Muscle layer of duodenum (tissue), 2 donors: ENCODE measurements around the gene PDXK.

Source experiments
- H3K27ac ChIP-seq: one replicate; pipeline ENCODE4 v1.7.0; 2013; ENCODE audit warnings: mild to moderate bottlenecking, low read length
- H3K27me3 ChIP-seq: one replicate; pipeline ENCODE4 v1.7.0; 2013; ENCODE audit warnings: low read depth, mild to moderate bottlenecking, control low read depth, low read length
- H3K36me3 ChIP-seq, 2 donors: one replicate each; pipeline ENCODE4 v1.7.0; 2013; ENCODE audit warnings: low read length in 2 of 2, control low read depth in 1 of 2, mild to moderate bottlenecking in 1 of 2; ENCODE audit not compliant: insufficient read depth in 2 of 2, control insufficient read depth in 1 of 2
- H3K4me1 ChIP-seq, 2 donors: one replicate each; pipeline ENCODE4 v1.7.0; 2013; ENCODE audit warnings: low read length in 2 of 2, mild to moderate bottlenecking in 2 of 2, control low read depth in 1 of 2, moderate library complexity in 1 of 2; ENCODE audit not compliant: insufficient read depth in 2 of 2, control insufficient read depth in 1 of 2
- H3K4me3 ChIP-seq, 2 donors: one replicate each; pipeline ENCODE4 v1.7.0; 2013; ENCODE audit warnings: low read length in 2 of 2, low read depth in 1 of 2, mild to moderate bottlenecking in 1 of 2
- H3K9me3 ChIP-seq, 2 donors: one replicate each; pipeline ENCODE4 v1.7.0; 2013; ENCODE audit warnings: low read length in 2 of 2, control low read depth in 1 of 2, mild to moderate bottlenecking in 1 of 2; ENCODE audit not compliant: control insufficient read depth in 1 of 2
- donor health status: healthy.

PDXK gene

GRCh38 chr21:43794311-43794710 lies 75.4 kb downstream of the PDXK start:
- Histone ChIP-seq H3K36me3 (peaks cover 46 to 76% of the 10 kb centered on the region in 2 donors), H3K4me1 (peaks cover 3 to 16% of the 10 kb centered on the region in 2 donors)

GRCh38 chr21:43794857-43795256 lies 75.9 kb downstream of the PDXK start:
- Histone ChIP-seq H3K27me3 (no peaks in the 10 kb centered on the region), H3K9me3 (no peaks in the 10 kb centered on the region), H3K4me3 (no peak overlapping the region), H3K4me1 (peaks cover 3 to 16% of the 10 kb centered on the region in 2 donors), H3K36me3 (peaks cover 49 to 81% of the 10 kb centered on the region in 2 donors), H3K27ac (no peak overlapping the region)

More at GRCh38 chr21:43794311-43794710, 75.4 kb downstream of the PDXK start:
- Histone ChIP-seq H3K4me3 (no peak overlapping the region), H3K27me3 (no peaks in the 10 kb centered on the region), H3K27ac (no peak overlapping the region), H3K9me3 (no peaks in the 10 kb centered on the region)

GRCh38 chr21:43797415-43797814 lies 78.5 kb downstream of the PDXK start:
- Histone ChIP-seq H3K27ac (no peak overlapping the region), H3K4me1 (no peaks in the 10 kb centered on the region), H3K9me3 (no peaks in the 10 kb centered on the region), H3K36me3 (peaks cover 56 to 97% of the 10 kb centered on the region in 2 donors), H3K4me3 (no peak overlapping the region), H3K27me3 (no peaks in the 10 kb centered on the region)

GRCh38 chr21:43797925-43798715 lies 79.2 kb downstream of the PDXK start:
- no peaks in the 10 kb centered on the region for H3K9me3 ChIP-seq
- H3K4me1 ChIP-seq: no peaks in the 10 kb centered on the region
- H3K36me3 ChIP-seq: peaks cover 57 to 97% of the 10 kb centered on the region in 2 donors
- H3K4me3 ChIP-seq: no peak overlapping the region
- no peak overlapping the region for H3K27ac ChIP-seq
- no peaks in the 10 kb centered on the region for H3K27me3 ChIP-seq

- Histone ChIP-seq H3K27me3 (no peaks in the 10 kb centered on the region), H3K9me3 (no peaks in the 10 kb centered on the region), H3K4me3 (no peak overlapping the region), H3K4me1 (no peaks in the 10 kb centered on the region), H3K27ac (no peak overlapping the region), H3K36me3 (peaks cover 48 to 97% of the 10 kb centered on the region in 2 donors)
Observed at GRCh38 chr21:43799301-43799840, 80.4 kb downstream of the PDXK start.

GRCh38 chr21:43800124-43800523 lies 81.2 kb downstream of the PDXK start:
- Histone ChIP-seq H3K4me3 (no peak overlapping the region), H3K36me3 (peaks cover 45 to 92% of the 10 kb centered on the region in 2 donors), H3K27ac (no peak overlapping the region), H3K9me3 (no peaks in the 10 kb centered on the region), H3K4me1 (no peaks in the 10 kb centered on the region), H3K27me3 (no peaks in the 10 kb centered on the region)

- no peaks in the 10 kb centered on the region for H3K27me3 ChIP-seq
- H3K27ac ChIP-seq: no peak overlapping the region
- no peaks in the 10 kb centered on the region for H3K4me1 ChIP-seq
- peaks cover 40 to 88% of the 10 kb centered on the region in 2 donors for H3K36me3 ChIP-seq
- H3K9me3 ChIP-seq: no peaks in the 10 kb centered on the region
- H3K4me3 ChIP-seq: no peak overlapping the region
Observed at GRCh38 chr21:43800566-43800965, 81.6 kb downstream of the PDXK start.

- H3K27ac ChIP-seq: no peak overlapping the region
- no peaks in the 10 kb centered on the region for H3K9me3 ChIP-seq
- H3K27me3 ChIP-seq: no peaks in the 10 kb centered on the region
- H3K4me3 ChIP-seq: no peak overlapping the region
- H3K36me3 ChIP-seq: peaks cover 40 to 82% of the 10 kb centered on the region in 2 donors
- H3K4me1 ChIP-seq: no peaks in the 10 kb centered on the region
Observed at GRCh38 chr21:43801006-43801783, 82.3 kb downstream of the PDXK start.

- no peaks in the 10 kb centered on the region for H3K27me3 ChIP-seq
- no peaks in the 10 kb centered on the region for H3K9me3 ChIP-seq
- no peak overlapping the region for H3K27ac ChIP-seq
- peaks cover 32 to 65% of the 10 kb centered on the region in 2 donors for H3K36me3 ChIP-seq
- H3K4me1 ChIP-seq: no peaks in the 10 kb centered on the region
- no peak overlapping the region for H3K4me3 ChIP-seq
Observed at GRCh38 chr21:43802713-43803313, 83.9 kb downstream of the PDXK start.

GRCh38 chr21:43803558-43804300 lies 84.8 kb downstream of the PDXK start:
- Histone ChIP-seq H3K36me3 (peaks cover 27 to 56% of the 10 kb centered on the region in 2 donors), H3K4me3 (no peak overlapping the region), H3K27me3 (no peaks in the 10 kb centered on the region), H3K9me3 (no peaks in the 10 kb centered on the region), H3K27ac (no peak overlapping the region), H3K4me1 (no peaks in the 10 kb centered on the region)
